HG02798 (cell line): ENCODE measurements around the gene PGA4.
"Not testable (repeated sequence)": the region's sequence is repeated elsewhere in the genome, so short reads cannot be mapped to it uniquely, and the experiment has no call there.

Experiments used
- ATAC-seq: cut with Tn5 transposase; IDR thresholded peaks from one replicate; pipeline ENCODE4 v1.9.1; 2021; ENCODE audit warnings: mild to moderate bottlenecking; ENCODE audit not compliant: unreplicated experiment, poor library complexity

The PGA4 gene

DNA sequence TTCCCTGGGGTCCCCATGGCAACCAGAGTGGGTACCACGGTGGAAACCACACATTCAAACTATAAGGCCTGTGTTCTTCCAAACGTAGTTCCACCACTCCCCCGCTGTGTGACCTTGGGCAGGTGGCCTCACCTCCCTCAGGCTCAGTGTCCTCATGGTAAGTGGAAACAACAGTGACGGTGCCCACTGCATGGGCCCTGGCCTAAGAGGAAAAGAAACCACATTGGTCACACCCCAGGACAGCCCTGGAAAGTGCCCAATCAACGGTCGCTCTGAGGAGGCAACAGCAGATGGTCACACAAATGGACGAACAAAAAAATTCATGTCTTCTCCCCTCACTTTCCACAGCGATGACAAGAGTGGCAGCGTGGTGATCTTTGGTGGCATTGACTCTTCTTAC, 25.9 kb downstream of the PGA4 start:
- not testable (repeated sequence) for ATAC-seq

DNA sequence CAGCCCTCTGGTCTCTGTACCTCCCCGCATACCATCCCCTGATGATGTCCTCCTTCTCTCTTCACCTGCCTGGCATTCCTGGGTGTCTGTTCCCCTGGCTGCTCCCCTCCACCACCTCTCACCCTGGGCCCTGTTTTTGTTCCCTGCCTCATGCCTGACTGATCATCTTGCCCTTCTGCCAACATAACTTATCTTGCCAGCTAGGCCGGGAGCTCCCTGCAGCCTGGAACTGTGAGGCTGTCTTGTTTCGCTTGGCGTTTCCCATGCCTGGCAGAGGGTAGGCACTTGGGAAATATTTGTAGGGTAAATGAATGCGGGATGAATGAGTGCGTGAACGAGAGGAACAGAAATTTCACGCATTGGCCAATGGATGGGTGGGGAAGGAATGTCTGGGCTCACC, 27.1 kb downstream of the PGA4 start:
- not testable (repeated sequence) for ATAC-seq

DNA sequence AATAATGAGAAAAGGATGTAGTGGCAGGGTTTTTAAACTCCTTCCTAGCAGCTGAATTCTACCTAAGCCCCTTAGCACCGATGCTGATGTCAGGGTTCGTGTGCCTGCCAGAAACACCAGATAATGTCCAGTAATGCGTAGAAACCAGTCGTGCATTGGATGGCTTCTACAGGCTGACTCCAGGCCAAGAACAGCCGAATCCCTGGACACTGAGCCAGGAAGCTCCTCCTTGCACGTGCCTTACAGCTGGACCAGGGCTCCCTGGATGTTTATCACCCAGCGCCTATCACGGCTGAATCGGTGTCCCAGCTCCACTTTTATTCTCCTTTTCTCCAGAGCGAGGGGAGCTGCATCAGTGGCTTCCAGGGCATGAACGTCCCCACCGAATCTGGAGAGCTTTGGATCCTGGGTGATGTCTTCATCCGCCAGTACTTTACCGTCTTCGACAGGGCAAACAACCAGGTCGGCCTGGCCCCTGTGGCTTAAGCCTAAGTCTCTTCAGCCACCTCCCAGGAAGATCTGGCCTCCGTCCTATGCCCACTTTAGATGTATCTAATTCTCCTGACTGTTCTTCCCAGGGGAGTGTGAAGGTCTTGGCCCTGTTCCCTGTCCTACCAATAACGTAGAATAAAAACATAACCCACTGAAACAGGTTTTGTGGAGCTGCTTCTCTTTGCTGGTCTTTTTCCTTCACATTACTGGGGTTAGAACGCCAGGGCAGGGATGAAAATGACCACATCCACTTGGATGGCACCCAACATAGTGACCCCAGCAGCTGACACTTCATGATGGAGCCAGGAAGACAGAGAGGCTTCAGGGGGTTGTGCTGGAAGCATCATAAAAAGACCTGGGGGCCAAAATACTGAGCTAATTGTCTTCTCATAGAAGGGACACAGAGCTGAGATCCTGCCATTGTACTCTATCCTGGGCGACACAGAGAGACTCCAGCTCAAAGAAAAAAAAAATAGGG, 28.9 kb downstream of the PGA4 start:
- ATAC-seq: not testable (repeated sequence)

DNA sequence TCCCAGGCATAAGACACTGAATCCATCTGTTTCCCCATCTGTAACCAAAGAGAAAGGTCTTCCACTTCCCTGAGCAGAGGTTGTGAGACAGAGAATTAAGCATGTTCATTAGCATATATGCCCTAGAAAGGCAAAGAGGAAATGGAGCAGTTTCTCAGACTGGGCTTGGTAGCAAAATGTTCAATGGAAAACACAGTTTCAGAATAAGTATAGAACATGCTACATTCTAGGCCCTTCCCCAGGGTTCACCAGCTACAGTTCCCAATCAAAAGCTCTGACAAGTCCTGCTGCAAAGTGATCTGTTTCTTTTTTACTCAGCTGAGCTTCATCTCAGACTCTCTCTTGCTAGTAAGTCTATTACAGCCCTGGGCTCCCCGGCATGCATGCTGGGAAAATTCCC, 30.2 kb downstream of the PGA4 start:
- not testable (repeated sequence) for ATAC-seq

DNA sequence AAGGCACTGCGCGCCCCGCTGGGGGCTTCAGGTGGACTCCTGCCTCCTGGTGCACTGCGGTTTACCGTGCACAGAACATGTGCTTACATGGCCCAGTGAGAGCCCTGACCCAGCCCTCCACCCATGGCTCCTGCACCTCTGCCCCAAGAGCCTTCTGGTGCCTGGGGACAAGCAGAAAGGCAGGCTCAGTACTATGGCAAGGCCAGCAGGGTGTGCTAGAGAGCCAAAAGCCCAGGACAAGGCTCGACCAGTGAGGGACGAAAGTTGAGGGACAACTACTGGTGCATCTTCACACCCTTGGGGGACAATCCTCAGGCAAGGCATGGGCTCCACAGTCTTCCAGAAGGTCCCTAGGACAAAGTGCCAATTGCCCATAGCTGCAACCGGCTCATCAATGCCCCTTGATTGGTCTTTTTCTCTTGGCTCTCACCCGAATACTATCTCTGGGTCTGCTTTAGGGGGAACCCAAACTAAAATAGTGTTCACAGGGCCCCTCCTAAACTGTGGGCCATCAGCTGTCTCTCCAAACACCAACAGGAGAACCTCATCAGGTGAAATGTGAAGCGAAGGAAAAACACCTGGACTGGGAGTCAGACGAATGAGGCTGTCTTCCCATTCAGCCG, 32.4 kb downstream of the PGA4 start:
- ATAC-seq: peak; percentile 76

DNA sequence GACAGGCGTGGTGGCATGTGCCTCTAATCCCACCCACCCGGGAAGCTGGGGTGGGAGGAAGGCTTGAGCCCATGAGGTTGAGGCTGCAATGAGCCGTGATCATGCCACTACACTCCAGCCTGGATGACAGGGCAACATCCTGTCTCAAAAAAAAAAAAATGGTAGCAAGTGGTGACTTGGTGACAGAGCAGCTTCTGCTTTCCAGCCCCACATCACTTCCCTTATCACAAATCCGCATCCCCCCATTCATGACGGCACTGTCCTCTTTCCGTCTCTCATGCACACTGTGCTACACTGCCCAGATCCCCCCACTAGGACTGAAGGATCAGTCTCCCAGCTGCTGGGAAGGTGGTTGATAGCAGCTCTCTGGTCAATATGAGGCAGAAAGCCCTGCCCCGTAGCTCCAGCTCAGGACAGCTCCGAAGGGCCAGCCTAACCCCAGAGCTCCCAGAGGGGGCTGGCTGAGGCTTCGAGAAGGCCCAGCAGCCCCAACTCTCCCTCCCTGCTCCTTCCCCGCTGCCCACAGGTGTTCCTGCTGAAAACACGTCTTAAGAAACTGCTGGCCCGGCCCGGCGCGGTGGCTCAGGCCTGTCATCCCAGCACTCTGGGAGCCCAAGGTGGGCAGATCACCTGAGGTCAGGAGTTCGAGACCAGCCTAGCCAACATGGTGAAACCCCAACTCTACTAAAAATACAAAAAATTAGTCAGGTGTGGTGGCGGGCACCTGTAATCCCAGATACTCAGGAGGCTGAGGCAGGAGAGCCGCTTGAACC, 34.7 kb downstream of the PGA4 start:
- ATAC-seq: no peak

DNA sequence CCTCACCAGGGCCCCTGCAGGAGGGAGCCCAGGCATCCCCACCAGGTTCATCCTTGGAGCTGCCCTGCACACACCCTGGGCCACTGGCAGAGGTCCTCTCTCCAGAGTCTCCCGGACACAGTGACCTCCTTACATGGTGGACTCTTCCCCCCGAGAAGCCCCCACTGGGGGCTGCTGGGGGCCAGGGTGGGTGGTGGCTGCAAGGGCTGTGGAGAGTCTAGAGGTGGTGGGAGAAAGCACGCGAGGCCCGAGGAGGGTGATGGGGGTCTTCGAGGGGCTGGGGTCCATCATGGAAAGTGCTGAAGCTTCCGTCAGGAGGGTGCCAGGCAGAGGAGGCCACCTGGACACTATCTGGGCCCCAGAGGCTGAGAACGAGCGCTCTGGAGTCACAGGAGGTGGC, 36.4 kb downstream of the PGA4 start:
- ATAC-seq: no peak

DNA sequence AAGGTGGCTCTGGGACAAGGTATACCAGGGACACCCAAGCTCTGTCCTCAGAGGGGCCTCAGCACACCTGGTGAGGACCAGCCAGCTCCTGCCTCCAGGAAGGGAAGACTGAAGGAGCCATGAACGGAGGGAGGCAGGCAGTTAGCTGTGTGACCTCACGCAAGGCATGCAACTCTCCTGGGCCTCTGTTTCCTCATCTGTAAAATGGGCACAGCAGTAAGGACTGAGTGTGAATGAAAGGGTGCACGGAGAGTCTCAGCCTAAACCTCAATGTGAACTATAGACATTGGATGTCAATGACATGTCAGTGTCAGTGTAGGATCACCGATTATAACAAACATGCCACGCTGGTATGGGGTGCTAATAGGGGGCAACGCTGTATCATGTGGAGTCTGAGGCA, 37.2 kb downstream of the PGA4 start:
- ATAC-seq: no peak

DNA sequence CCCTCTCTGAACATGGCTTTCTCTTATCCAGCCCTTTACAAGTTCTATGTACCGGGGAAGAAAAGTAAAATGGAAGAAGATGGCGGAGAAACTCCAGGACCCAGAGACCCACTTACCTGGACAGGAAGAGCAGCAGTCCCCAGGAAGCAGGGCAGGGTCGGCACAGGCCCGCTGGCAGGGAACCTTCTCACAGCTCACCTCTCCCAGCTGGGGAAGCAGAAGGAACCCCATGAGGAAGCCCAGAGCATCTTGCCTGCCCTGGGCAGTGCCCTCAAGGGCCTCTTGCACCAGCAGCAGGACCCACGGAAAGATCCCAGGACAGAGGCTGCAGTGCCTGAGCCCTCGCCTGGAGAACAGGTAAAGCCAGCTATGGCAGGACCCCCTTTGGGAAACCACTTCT, 42.2 kb downstream of the PGA4 start:
- no peak for ATAC-seq

DNA sequence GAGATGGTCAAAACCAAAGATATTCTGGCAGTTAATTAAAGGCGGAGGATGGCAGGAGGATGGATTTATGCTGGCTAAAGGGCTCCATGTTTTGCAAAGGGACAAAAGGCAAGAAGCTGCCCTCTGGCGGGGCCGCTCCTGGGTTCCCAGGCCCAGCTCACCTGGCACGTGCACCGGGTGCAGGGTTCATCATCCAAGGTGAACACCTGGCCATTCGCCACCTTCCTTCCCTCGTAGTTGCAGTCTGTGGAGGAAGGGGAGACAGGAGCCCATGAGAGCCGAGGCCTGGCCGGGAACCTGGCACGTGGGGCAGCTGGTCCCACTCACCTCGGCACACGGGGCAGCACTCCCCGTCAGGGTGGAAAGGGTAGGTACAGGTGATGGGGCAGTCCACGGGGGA, 42.6 kb downstream of the PGA4 start:
- ATAC-seq: no peak

DNA sequence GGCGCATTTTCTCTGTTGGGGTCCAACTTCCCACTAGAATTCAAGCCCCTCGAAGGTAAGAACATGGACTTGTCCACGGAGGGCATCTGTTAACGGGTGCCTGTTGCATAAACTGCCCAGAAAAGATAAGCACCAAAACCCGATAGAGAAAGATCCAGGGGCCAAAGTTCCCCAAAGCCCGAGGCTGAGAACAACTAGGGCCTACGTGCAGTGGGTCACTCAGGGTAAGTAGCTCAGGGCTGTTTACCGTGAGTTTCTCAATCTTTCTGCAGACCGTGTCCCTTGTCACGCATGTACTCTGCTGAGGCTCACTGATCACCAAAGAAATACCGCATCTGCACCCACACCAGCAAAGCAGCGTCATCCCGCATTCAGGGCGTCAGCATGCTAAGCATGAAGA, 43.2 kb downstream of the PGA4 start:
- ATAC-seq: no peak

DNA sequence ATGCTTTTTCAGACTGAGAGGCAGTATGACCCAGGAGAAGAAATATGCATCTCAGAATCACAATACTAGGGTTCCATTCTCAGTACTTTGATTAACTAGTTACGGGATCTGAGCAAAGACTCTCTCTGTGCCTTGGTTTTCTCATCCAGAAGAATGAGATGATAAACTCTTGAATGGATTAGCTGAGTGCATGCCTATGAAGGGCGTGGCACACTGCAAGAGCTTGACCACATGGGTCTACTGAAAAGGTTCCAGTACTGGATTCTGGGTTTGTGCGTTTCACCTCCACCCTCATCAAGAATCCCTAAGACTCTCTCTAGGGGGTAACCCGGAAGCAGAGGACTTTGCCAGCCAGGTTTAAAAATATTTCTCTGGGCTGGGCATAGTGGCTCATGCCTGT, 44.5 kb downstream of the PGA4 start:
- no peak for ATAC-seq

DNA sequence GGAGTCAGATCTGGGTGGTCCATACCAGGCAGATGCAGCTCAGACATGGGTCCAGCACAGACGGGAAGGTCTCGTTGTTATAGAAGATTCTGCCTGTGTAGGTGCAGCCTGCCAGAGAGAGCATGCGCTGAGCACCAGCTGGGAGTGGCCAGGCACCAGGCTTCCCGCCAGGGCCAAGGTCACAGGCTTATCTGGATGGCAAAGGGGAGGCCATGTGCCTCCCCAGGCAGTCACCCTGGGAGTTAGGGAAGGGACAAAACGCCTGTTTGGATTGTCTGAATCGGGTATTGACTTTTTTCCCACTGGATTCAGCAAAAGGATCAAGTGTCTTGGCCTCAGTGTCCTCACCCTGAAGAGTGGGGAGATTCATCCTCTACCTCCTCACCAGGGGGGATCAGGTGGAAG, 45.3 kb downstream of the PGA4 start:
- no peak for ATAC-seq

DNA sequence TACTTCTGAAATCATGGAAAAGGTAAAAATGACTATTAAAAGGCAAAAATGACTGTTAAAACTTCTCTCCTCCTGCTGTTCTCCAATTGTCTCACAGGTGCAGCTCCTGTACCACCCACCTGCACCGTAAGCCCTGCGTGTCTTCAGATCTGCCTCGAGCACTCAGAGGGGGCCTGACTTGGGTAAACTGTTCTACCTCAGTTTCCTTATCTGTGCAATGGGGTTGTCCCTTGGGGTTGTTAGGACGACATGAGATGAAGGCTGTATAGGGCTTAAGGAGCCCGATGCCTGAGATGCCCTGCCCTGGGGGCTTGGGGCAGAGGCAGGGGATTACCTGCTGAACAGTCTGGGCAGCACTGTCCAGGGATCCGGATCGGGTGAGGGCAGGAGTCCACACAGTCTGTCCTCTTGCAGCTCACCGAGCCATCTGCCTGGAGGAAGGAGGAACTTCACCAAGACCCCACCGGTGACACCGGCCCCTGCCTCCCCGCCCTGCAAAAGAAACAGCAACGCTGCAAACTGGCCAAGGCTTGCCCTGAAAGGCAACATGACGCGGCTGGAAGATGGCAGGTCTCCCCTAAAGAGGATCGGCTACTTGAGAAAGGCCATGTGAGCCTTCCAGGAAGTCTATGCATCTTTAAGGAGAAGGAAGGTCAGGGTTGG, 46.6 kb downstream of the PGA4 start:
- ATAC-seq: no peak

DNA sequence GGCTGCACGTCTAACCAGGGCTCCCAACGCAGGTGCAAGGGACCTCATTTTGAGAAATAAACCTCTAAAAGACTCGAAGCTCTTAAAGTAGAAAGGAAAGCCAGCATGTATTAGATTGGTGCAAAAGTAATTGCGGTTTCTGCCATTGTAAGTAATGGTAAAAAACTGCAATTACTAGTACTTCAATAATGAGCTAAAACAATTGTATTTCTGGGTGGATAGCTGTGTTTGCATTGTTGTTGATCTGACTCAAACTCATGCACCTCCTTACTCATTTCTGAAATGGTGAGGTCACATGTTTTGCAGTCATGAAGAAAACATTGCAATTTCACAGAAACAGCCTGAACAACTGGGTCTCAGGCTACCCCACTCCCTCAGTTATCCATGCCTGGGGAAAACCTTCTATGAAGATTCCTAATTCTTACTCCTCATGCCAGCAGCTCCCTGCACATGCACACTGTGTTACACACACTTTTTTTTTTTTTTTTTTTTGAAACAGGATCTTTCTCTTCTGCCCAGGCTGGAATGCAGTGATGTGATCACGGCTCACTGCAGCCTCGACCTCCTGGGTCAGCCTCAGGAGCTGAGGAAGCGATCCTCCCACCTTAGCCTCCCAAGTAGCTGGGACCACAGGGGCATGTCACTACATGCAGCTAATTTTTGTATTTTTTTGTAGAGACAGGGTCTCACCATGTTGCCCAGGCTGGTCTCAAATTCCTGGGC, 48.4 kb downstream of the PGA4 start:
- ATAC-seq: no peak

DNA sequence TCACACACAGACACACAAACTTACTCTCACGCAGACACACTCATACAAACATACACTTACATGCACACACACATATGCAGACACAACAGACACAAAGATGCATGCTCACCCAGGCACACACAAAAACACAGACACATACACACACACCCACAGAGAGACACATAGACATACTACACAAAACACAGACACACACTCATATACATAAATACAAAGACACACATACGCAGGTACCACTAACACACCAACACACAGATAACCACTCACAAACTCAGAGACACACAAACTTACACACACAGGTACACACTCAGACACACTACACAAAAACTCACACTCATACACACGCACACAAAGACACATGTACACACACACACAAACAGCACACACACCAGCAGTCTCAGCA, 50.6 kb downstream of the PGA4 start:
- no peak for ATAC-seq

DNA sequence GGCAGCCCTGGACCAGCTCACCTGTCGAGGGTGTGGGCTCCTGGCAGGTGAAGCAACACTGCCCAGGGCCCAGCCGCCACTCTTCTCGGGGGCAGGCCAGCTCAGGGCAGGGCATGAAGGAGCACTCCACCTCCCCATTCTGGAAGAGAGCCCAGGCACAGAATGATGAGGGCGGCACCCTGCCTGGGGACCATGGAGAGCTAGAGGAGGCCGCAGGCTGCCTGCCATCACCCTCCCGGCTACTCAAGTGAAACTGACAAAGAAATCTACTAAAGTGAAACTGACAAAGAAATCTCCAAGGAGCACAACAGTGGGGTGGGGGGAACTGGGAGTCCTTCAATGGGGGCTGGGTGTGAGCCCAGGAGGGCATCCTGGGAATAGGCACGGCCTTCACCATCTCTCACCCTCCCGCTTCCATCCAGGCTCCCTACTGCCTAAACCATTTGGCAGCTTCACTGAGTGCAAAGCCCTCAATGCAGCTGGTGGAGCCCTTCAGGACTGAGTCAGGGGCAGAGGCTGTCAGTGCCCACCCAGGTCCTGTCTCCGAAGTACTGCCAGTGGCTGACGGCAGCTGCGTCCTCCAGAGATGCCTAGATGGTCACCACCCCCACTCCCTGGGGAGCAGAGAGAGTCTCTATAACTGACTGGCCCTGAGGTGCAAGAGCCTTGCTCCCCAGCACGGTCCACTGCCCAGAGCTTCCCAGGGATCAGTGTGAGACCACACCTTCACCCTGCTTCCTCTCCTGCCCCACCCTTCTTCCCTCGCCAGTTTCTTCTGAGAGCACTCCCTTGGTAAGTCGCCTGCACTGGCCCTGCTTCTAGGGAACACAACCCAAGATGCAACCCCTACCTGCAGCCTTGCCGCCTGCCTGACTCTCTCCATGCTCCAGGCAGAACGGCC, 51.3 kb downstream of the PGA4 start:
- ATAC-seq: no peak

DNA sequence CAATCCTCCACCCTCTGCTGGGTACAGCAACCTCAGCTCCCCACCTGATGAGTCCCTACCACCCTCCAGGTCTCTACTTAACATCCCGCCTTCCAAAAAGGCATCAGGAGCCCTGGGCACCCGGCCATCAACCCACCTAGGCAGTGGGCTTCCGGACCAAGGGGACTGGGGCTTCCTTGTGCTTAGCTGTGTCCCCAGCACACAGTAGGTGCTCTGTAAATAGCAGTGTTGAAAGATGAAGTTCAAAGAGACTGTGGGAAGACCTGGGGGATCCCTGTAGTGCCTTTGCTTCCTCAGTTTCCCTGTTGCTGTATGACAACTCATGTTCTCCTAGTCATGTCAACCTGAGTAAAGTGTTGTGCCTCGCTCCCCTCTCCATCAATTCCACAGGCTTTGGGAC, 51.9 kb downstream of the PGA4 start:
- ATAC-seq: no peak

DNA sequence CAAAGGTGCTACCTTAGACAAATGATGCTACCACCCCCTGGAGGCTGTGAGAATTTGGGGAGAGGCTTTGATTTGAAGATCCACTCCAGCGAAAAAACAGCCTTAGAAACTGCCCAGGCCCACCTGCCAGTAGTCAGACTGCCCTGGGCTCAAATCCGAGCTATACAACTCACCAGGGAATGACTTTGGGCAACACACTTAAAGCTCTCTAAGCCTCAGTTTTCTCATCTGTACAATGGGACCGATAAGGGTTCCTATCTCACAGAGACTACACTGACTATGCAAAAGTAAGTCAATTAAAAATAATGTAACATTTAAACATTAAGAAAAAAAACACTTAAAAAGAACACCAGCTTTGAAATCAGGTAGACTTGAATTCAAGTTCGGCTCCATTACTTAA, 53.0 kb downstream of the PGA4 start:
- no peak for ATAC-seq
